OCI-LY7 (cell line): ENCODE measurements around the gene HSPA12A. TPM values are rescaled to one million over a fixed set of nuclear protein-coding genes. Genes with fewer than 3 reads are reported as not detected.

Source experiments
- BruUV-seq: library from RNA; stranded (reverse); fragments of 400-500 nt; replicated peaks from 2 replicates; lab custom pipeline; 2021; lab: Mats Ljungman, UMichigan
- CTCF ChIA-PET: fragments of 300-600 bp; sonication (Branson Sonifier 250); formaldehyde crosslinking; loops from one replicate; lab custom pipeline; 2022; ENCODE audit warnings: antibody characterized with exemption; ENCODE audit not compliant: unreplicated experiment; lab: Charles Lee
- POLR2A ChIA-PET: fragments of 300-600 bp; sonication (Branson Sonifier 250); formaldehyde crosslinking; loops from one replicate; lab custom pipeline; 2022; ENCODE audit warnings: antibody characterized with exemption; lab: Charles Lee
- DNase-seq: peaks from one replicate; pipeline ENCODE4 v3.0.0-alpha.2; 2015; ENCODE audit warnings: low spot score
- H2AFZ ChIP-seq: fragments of 200-600 bp; sonication (generic), shearing (Covaris generic); 2 replicates; pipeline ENCODE4 v1.6.1; 2014; ENCODE audit warnings: mild to moderate bottlenecking, antibody characterized with exemption, low read length, moderate library complexity
- H3K27ac ChIP-seq: fragments of 200-600 bp; sonication (generic); 2 replicates; pipeline ENCODE4 v1.5.1; 2014; ENCODE audit warnings: mixed run types, low read depth, mild to moderate bottlenecking, moderate library complexity, low read length, inconsistent platforms; ENCODE audit not compliant: poor library complexity, severe bottlenecking
- H3K36me3 ChIP-seq: fragments of 200-600 bp; sonication (generic); 2 replicates; pipeline ENCODE4 v1.6.1; 2014; ENCODE audit warnings: mild to moderate bottlenecking, antibody characterized with exemption, low read length, moderate library complexity, mixed read lengths; ENCODE audit not compliant: insufficient read depth
- H3K4me1 ChIP-seq: fragments of 200-600 bp; sonication (generic); 2 replicates; pipeline ENCODE4 v1.5.1; 2014; ENCODE audit warnings: mild to moderate bottlenecking, low read length; ENCODE audit not compliant: insufficient read depth, poor library complexity, severe bottlenecking
- H3K4me2 ChIP-seq: fragments of 200-600 bp; sonication (generic); 2 replicates; pipeline ENCODE4 v1.6.1; 2014; ENCODE audit warnings: mild to moderate bottlenecking, low read length
- H3K4me3 ChIP-seq: fragments of 200-600 bp; sonication (generic); 2 replicates; pipeline ENCODE4 v1.5.1; 2014; ENCODE audit warnings: mild to moderate bottlenecking, low read depth, low read length; ENCODE audit not compliant: poor library complexity, severe bottlenecking
- H3K79me2 ChIP-seq: fragments of 200-600 bp; sonication (generic); 2 replicates; pipeline ENCODE4 v1.6.1; 2016; ENCODE audit warnings: low read depth, mild to moderate bottlenecking, low read length, moderate library complexity, mixed read lengths; ENCODE audit not compliant: insufficient read depth
- H3K9me2 ChIP-seq: fragments of 200-600 bp; sonication (generic); 2 replicates; pipeline ENCODE4 v1.6.1; 2016; ENCODE audit warnings: mild to moderate bottlenecking, low read length, mixed read lengths; ENCODE audit not compliant: insufficient read depth
- H3K9me3 ChIP-seq: fragments of 200-600 bp; sonication (generic); 2 replicates; pipeline ENCODE4 v1.6.1; 2014; ENCODE audit warnings: mild to moderate bottlenecking, mixed run types, low read length, mixed read lengths
- H4K20me1 ChIP-seq: fragments of 200-600 bp; sonication (generic); 2 replicates; pipeline ENCODE4 v1.6.1; 2014; ENCODE audit warnings: mild to moderate bottlenecking, antibody characterized with exemption, low read length, moderate library complexity, mixed read lengths; ENCODE audit not compliant: insufficient read depth
- EZH2phosphoT487 ChIP-seq: fragments of 200-600 bp; sonication (generic); IDR thresholded peaks from 2 replicates; pipeline ENCODE4 v1.6.1; 2018; ENCODE audit warnings: low read depth, borderline replicate concordance, mild to moderate bottlenecking, mixed run types, antibody characterized with exemption, low read length, moderate library complexity, mixed read lengths
- intact Hi-C: fragments of 100-400 bp; cut with micrococcal nuclease; formaldehyde crosslinking; loops from one replicate; pipeline ENCODE4 v1.10.0; 2022; ENCODE audit not compliant: unreplicated experiment
- total RNA-seq, 2 experiments: library from RNA; depleted of rRNA in 1 of 2; stranded (reverse); fragments of >200 nt in 1 of 2; shearing (Covaris generic) in 1 of 2; gene quantifications; 2 replicates each; pipeline ENCODE4 v1.2.3, GENCODE V29; 2014 to 2022
- TF ChIP-seq, protein P1 (sequence below): fragments of 200-600 bp; sonication (generic); conservative IDR thresholded peaks from 2 replicates; pipeline ENCODE4 v1.5.1; 2014; ENCODE audit warnings: mild to moderate bottlenecking, antibody characterized with exemption, low read length, moderate library complexity, mixed read lengths

HSPA12A gene
- total RNA-seq, 2 experiments from 2014 or later, result 3.7 TPM; not detected in 1

DNA sequence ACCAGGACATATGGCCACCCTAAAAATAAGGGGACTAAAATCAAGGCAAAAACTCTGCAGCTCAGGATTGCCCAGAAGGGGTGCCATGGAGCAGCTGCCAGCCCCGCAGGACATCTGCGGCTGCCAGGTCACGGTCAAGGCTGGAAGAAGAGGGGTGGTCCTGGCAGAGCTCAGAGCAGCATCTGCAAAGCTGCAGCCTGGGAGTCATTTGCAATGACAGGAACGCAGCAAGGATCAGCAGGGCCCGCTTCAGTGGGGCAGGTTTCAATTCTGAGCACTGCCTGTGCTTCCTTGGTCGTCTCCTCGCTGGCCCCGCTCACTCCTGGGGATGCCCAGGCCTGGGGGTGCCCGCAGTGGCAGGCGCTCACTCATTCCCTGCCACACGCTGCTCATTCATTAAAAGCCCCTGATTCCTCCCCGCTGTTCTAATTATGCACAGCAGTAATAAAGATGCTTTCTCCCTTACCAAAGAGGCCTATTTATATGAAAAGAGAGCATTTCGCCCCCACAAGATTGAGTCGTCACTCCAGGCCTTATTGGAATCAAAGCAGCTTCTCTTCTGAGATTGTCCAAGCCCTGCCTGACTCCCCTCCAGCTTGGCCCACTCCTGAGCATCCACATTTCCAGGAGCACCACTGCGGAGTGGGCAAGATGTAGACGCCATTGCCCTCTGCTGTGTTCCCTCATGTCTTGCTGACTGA is 4.6 kb downstream of the HSPA12A start:
- Histone ChIP-seq H3K4me2 (no peak overlapping the region), H3K4me1 (no peaks in the 10 kb centered on the region), H3K9me3 (no peaks in the 10 kb centered on the region), H3K4me3 (no peak overlapping the region), H4K20me1 (no peaks in the 10 kb centered on the region), H3K36me3 (no peaks in the 10 kb centered on the region), H3K9me2 (no peaks in the 10 kb centered on the region), H3K27ac (no peak overlapping the region), H2AFZ (no peak overlapping the region), H3K79me2 (no peaks in the 10 kb centered on the region)
- CTCF ChIA-PET, result no interaction called here
- no peak for DNase-seq
- no TSS peak for BruUV-seq
- intact Hi-C loops, result no loop called here
- no peak for TF ChIP-seq EZH2phosphoT487
- TF ChIP-seq, protein P1, sequence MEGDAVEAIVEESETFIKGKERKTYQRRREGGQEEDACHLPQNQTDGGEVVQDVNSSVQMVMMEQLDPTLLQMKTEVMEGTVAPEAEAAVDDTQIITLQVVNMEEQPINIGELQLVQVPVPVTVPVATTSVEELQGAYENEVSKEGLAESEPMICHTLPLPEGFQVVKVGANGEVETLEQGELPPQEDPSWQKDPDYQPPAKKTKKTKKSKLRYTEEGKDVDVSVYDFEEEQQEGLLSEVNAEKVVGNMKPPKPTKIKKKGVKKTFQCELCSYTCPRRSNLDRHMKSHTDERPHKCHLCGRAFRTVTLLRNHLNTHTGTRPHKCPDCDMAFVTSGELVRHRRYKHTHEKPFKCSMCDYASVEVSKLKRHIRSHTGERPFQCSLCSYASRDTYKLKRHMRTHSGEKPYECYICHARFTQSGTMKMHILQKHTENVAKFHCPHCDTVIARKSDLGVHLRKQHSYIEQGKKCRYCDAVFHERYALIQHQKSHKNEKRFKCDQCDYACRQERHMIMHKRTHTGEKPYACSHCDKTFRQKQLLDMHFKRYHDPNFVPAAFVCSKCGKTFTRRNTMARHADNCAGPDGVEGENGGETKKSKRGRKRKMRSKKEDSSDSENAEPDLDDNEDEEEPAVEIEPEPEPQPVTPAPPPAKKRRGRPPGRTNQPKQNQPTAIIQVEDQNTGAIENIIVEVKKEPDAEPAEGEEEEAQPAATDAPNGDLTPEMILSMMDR, result 0 out of 2 replicates have a peak, but pooled peaks have one; percentile 18
- POLR2A ChIA-PET, result no interaction called here

DNA sequence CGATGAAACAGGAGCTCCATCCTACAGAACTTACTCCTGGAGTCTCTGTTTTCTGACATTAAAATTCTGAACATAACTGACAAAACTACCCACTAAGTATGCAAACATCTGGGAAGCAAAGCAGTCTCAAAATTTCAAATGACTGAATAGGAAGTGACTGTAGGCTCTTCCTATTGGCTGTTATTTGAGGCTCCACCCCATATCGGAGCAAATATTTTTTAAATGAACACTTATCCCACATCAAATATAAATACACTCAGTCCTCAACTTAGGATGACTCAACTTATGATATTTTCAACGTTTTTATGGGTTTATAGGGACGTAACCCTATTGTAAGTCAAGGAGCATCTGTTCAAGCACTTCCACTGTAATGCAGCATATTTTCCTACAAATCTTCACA is 8.8 kb downstream of the HSPA12A start:
- no peaks in the 10 kb centered on the region for H4K20me1 ChIP-seq
- DNase-seq, result no peak
- BruUV-seq, result no TSS peak
- H3K27ac ChIP-seq, result no peak overlapping the region
- no peaks in the 10 kb centered on the region for H3K79me2 ChIP-seq
- no peak overlapping the region for H3K4me3 ChIP-seq
- H3K36me3 ChIP-seq, result no peaks in the 10 kb centered on the region
- TF ChIP-seq, protein P1, result no peak
- TF ChIP-seq EZH2phosphoT487, result no peak
- H3K4me1 ChIP-seq, result no peaks in the 10 kb centered on the region
- H2AFZ ChIP-seq, result no peak overlapping the region
- H3K4me2 ChIP-seq, result no peak overlapping the region
- intact Hi-C loops, result no loop called here
- no peaks in the 10 kb centered on the region for H3K9me3 ChIP-seq
- POLR2A ChIA-PET, result interaction anchor here (0.6 kb wide), 1 partner anchor 1379 kb away, joined by 3 read pairs; no protein-coding TSS in a partner anchor
- no peaks in the 10 kb centered on the region for H3K9me2 ChIP-seq
- CTCF ChIA-PET, result no interaction called here

DNA sequence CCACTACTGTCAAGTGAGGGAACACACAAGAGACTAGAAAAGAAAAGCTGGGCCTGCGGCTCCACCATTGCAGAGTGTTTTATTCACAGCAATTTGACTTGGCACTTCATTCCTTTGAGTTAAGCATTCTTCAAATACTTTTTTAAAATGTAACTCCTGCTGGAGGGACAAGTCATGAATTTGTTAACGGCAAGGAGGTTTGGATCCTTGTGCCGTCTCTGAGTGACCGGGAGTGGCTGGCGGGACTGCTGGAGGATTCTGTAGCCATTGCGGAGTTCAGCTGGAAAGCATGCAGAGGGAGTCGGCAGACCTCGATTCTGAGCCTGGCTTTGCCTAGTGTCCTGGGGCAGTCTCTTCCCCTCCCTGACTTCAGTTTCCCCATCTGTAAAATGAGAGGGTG is 9.8 kb downstream of the HSPA12A start:
- no TSS peak for BruUV-seq

More for the DNA sequence above, 9.8 kb downstream of the HSPA12A start:
- Histone ChIP-seq H3K9me3 (no peaks in the 10 kb centered on the region), H3K4me2 (no peak overlapping the region), H3K79me2 (no peaks in the 10 kb centered on the region), H3K4me3 (no peak overlapping the region), H3K36me3 (no peaks in the 10 kb centered on the region), H3K4me1 (no peaks in the 10 kb centered on the region), H2AFZ (no peak overlapping the region), H3K9me2 (no peaks in the 10 kb centered on the region), H3K27ac (no peak overlapping the region), H4K20me1 (no peaks in the 10 kb centered on the region)
- intact Hi-C loops, result no loop called here
- TF ChIP-seq, protein P1, result no peak
- TF ChIP-seq EZH2phosphoT487, result no peak
- DNase-seq, result no peak
- ChIA-PET CTCF (interaction anchor here (0.7 kb wide), 1 partner anchor 10 kb away, joined by 3 read pairs; no protein-coding TSS in a partner anchor), POLR2A (no interaction called here)
